SJSA1 (cell line): ENCODE data around the gene TPP2. TPM values are rescaled to one million over a fixed set of nuclear protein-coding genes. Genes with fewer than 3 reads are reported as not detected.

Source experiments
- DNase-seq, 2 experiments: peaks; one replicate each; pipeline ENCODE4 v3.0.0-alpha.2; 2015 to 2020; ENCODE audit warnings: low spot score in 2 of 2, low read depth in 1 of 2
- H3K27ac ChIP-seq: fragments of 250-450 bp; sonication (Bioruptor Pico); 2 replicates; pipeline ENCODE4 v1.5.1; 2020; ENCODE audit warnings: mild to moderate bottlenecking, moderate library complexity
- H3K27me3 ChIP-seq: fragments of 250-450 bp; sonication (Bioruptor Pico); replicated peaks from 2 replicates; pipeline ENCODE4 v1.5.1; 2020; ENCODE audit warnings: mild to moderate bottlenecking, moderate library complexity
- H3K36me3 ChIP-seq: fragments of 250-450 bp; sonication (Bioruptor Pico); 2 replicates; pipeline ENCODE4 v1.5.1; 2020; ENCODE audit warnings: mild to moderate bottlenecking
- H3K4me1 ChIP-seq: fragments of 250-450 bp; sonication (Bioruptor Pico); replicated peaks from 2 replicates; pipeline ENCODE4 v1.6.1; 2021; ENCODE audit warnings: mild to moderate bottlenecking
- H3K4me3 ChIP-seq: fragments of 250-450 bp; sonication (Bioruptor Pico); 2 replicates; pipeline ENCODE4 v1.5.1; 2020; ENCODE audit warnings: mild to moderate bottlenecking
- H3K9me3 ChIP-seq: fragments of 250-450 bp; sonication (Bioruptor Pico); replicated peaks from 2 replicates; pipeline ENCODE4 v1.5.1; 2020; ENCODE audit warnings: mild to moderate bottlenecking
- total RNA-seq: library from RNA; depleted of rRNA; stranded (reverse); fragments of >200 nt; shearing (Covaris generic); gene quantifications from 2 replicates; pipeline ENCODE4 v1.2.3, GENCODE V29; 2014; rRNA removed

The TPP2 gene
- total RNA-seq, result 52.9 and 84.5 TPM in 2 replicates

- Histone ChIP-seq H3K4me3 (peak within 1 kb of the TSS; percentile 70), H3K27me3 (no peaks in the 10 kb centered on the region), H3K4me1 (peaks cover 19% of the 10 kb centered on the region), H3K36me3 (no peaks in the 10 kb centered on the region), H3K9me3 (no peaks in the 10 kb centered on the region), H3K27ac (peak within 1 kb of the TSS; percentile 97)
- peak; percentile 94 to 98 for DNase-seq
Measured at GRCh38 chr13:102596147-102597028, at the start of gene TPP2. TSS of gene TPP2 (plus strand) at chr13:102596986. CDS start at chr13:102597039, 53 bp downstream.

GRCh38 chr13:102548811-102549210 is 48.0 kb upstream of the TPP2 start:
- no peak overlapping the region for H3K4me3 ChIP-seq
- no peaks in the 10 kb centered on the region for H3K36me3 ChIP-seq
- no peak for DNase-seq
- no peaks in the 10 kb centered on the region for H3K9me3 ChIP-seq
- H3K27me3 ChIP-seq, result no peaks in the 10 kb centered on the region
- H3K27ac ChIP-seq, result no peak overlapping the region
- no peaks in the 10 kb centered on the region for H3K4me1 ChIP-seq

DNA sequence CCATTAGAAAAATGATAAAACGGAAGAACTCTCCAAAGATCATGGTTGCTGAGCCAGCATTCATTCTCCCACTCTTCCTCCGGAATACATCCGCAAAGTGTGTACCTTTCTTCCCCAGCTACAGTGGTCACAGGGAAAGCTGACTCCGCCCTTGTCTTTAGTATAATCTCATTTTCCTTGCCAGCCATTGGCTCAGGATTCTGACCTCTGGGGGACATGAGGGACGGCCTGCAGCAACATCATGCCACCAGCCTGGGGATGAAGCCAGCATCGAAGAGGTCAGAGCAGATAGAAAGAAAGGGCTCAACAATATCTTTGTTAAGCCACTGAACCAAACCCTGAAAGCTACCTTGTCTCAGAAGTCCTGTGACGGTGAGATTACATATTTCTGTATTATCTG is 46.3 kb upstream of the TPP2 start:
- no peaks in the 10 kb centered on the region for H3K9me3 ChIP-seq
- H3K4me3 ChIP-seq, result no peak overlapping the region
- no peak overlapping the region for H3K27ac ChIP-seq
- H3K27me3 ChIP-seq, result no peaks in the 10 kb centered on the region; the same call in 1 of the 2 replicates
- H3K4me1 ChIP-seq, result no peaks in the 10 kb centered on the region
- H3K36me3 ChIP-seq, result no peaks in the 10 kb centered on the region
- no peak for DNase-seq

DNA sequence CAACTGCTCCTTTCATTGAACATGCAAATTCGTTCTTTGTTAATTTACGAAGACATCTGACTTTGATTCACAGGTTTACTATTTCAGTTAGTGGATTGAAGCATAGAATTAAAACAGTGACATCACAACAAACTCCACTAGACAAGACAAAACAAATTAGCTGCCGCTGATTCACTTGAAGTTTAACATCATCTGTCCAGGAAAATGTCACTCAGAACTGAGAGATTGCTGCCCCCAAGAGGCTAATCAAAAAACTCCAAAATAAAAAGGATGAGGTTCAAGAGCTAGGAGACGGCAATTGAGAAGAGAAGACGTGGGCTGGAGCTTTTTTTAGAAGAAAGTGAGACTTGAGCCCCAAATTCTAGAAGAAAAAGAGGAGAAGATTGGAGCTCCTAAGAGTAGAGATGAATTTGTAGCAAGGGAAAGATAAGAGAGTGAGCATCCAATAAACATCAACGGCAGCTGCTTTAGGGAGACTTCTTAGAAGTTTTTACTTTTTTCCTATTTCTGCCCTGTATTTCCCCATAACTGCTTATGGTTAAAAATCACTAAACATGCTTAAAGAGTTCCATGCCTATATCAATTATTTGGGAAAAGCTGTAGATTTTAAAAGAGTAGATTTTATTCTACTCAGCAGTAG is 40.8 kb upstream of the TPP2 start:
- peaks cover 3% of the 10 kb centered on the region; the same call in 1 of the 2 replicates for H3K27me3 ChIP-seq
- H3K9me3 ChIP-seq, result no peaks in the 10 kb centered on the region
- H3K36me3 ChIP-seq, result no peaks in the 10 kb centered on the region
- no peak overlapping the region for H3K27ac ChIP-seq
- peak in 1 of 2 experiments; percentile 19 for DNase-seq
- no peaks in the 10 kb centered on the region for H3K4me1 ChIP-seq
- H3K4me3 ChIP-seq, result no peak overlapping the region

- Histone ChIP-seq H3K27ac (no peak overlapping the region), H3K36me3 (no peaks in the 10 kb centered on the region), H3K27me3 (peaks cover 3% of the 10 kb centered on the region; the same call in 1 of the 2 replicates), H3K4me3 (no peak overlapping the region), H3K4me1 (no peaks in the 10 kb centered on the region), H3K9me3 (no peaks in the 10 kb centered on the region)
- DNase-seq, result no peak
Measured at GRCh38 chr13:102556806-102557205, 40.0 kb upstream of the TPP2 start.

- Histone ChIP-seq H3K4me3 (no peak overlapping the region), H3K36me3 (no peaks in the 10 kb centered on the region), H3K9me3 (no peaks in the 10 kb centered on the region), H3K27ac (no peak overlapping the region), H3K4me1 (no peaks in the 10 kb centered on the region), H3K27me3 (peaks cover 3% of the 10 kb centered on the region; the same call in 1 of the 2 replicates)
- no peak for DNase-seq
Measured at GRCh38 chr13:102558029-102558428, 38.8 kb upstream of the TPP2 start.

GRCh38 chr13:102561933-102562332 is 34.9 kb upstream of the TPP2 start:
- Histone ChIP-seq H3K27ac (no peak overlapping the region), H3K4me1 (no peaks in the 10 kb centered on the region), H3K9me3 (no peaks in the 10 kb centered on the region), H3K36me3 (no peaks in the 10 kb centered on the region), H3K27me3 (0 out of 2 replicates have a peak, but pooled peaks cover 5% of the 10 kb centered on the region), H3K4me3 (no peak overlapping the region)
- no peak for DNase-seq

DNA sequence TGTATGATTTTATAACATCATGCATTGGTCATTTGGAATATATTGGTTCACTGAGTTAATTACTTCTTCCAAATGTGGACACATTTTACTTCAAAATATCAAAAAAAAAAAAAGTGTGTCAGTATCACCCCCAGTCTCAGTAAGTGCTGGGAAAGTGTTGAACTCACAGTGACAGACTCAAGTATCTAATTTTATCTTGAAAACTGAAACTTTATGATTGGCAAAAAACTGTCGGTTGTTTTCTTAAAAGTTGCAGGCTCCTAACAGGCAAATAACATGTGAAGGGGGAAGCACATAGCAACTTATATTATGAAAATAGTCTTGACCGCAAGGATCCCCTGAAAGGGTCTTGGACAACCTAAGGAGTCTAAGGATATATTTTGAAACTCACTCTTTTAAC is 33.5 kb upstream of the TPP2 start:
- H3K4me1 ChIP-seq, result no peaks in the 10 kb centered on the region
- H3K9me3 ChIP-seq, result no peaks in the 10 kb centered on the region
- 0 out of 2 replicates have a peak, but pooled peaks cover 9% of the 10 kb centered on the region for H3K27me3 ChIP-seq
- no peaks in the 10 kb centered on the region for H3K36me3 ChIP-seq
- no peak overlapping the region for H3K27ac ChIP-seq
- no peak for DNase-seq
- H3K4me3 ChIP-seq, result no peak overlapping the region

GRCh38 chr13:102564564-102564963 is 32.2 kb upstream of the TPP2 start:
- Histone ChIP-seq H3K9me3 (no peaks in the 10 kb centered on the region), H3K36me3 (no peaks in the 10 kb centered on the region), H3K27ac (no peak overlapping the region), H3K4me1 (no peaks in the 10 kb centered on the region), H3K4me3 (no peak overlapping the region), H3K27me3 (0 out of 2 replicates have a peak, but pooled peaks cover 9% of the 10 kb centered on the region)
- DNase-seq, result no peak

DNA sequence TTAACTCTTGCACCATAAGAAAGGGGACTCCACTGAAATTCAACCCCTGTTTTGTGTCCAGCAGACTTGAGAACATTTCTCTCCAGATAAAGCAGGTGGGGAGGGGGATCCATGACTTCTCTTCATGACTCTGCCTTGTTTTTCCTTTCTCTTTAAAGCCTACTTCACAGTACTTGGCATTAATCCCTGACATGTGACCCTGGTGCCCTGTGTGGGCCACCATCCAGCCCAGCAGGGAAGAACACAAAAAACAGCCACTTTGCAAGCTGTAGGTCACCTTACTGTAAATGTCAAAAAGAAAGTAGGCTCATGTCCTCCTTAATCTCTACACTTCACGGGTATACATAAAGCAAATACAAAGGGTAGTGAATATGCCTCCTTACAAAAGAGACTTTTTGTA is 30.3 kb upstream of the TPP2 start:
- no peak for DNase-seq
- Histone ChIP-seq H3K27ac (no peak overlapping the region), H3K9me3 (no peaks in the 10 kb centered on the region), H3K36me3 (no peaks in the 10 kb centered on the region), H3K4me1 (no peaks in the 10 kb centered on the region), H3K27me3 (peaks cover 9% of the 10 kb centered on the region; the same call in 1 of the 2 replicates), H3K4me3 (no peak overlapping the region)

DNA sequence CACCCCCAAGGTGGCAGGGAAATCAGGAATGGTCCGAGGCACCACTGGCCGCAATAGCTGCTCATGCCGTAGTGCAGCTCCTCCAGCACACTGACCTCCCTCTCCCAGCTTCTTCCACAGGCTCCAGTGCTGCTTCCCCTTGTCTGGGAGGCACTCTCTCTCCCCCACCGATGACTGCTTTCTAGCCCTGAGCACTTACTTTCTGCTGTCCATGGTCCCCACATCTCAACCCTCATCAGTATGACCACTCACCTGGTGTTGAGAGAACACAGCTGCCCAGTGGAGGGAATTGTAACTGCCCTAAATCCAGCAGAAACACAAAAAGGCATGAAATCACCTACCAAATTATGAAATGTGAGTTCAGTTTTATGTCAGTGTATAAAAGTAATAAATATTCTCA is 28.9 kb upstream of the TPP2 start:
- no peak overlapping the region for H3K4me3 ChIP-seq
- no peak for DNase-seq
- peaks cover 18% of the 10 kb centered on the region; the same call in 1 of the 2 replicates for H3K27me3 ChIP-seq
- no peak overlapping the region for H3K27ac ChIP-seq
- H3K4me1 ChIP-seq, result no peaks in the 10 kb centered on the region
- H3K9me3 ChIP-seq, result no peaks in the 10 kb centered on the region
- H3K36me3 ChIP-seq, result no peaks in the 10 kb centered on the region

DNA sequence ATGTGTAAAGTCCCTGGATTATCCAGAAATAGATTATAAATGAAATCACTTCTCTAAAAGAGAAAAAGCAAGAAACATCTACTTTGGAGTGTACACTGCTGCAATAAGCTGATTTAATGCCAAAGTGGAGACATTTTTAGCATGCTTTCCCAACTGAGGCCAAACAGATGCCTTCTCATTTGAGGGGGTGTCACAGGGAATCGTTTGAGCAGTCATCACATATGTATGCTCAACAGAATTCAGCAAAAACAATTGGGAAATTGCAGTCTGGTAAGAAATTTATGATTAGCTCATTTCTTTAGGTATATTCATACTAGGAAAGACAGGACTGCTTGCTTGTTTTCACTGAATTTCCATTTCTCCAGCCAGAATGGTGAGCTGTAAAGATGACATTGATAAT is 27.3 kb upstream of the TPP2 start:
- Histone ChIP-seq H3K9me3 (no peaks in the 10 kb centered on the region), H3K27me3 (peaks cover 27% of the 10 kb centered on the region; the same call in 1 of the 2 replicates), H3K36me3 (no peaks in the 10 kb centered on the region), H3K4me1 (no peaks in the 10 kb centered on the region), H3K4me3 (no peak overlapping the region), H3K27ac (no peak overlapping the region)
- no peak for DNase-seq

- H3K36me3 ChIP-seq, result no peaks in the 10 kb centered on the region
- no peaks in the 10 kb centered on the region for H3K9me3 ChIP-seq
- H3K27ac ChIP-seq, result no peak overlapping the region
- DNase-seq, result no peak
- H3K4me1 ChIP-seq, result no peaks in the 10 kb centered on the region
- H3K27me3 ChIP-seq, result peaks cover 25% of the 10 kb centered on the region
- no peak overlapping the region for H3K4me3 ChIP-seq
Measured at GRCh38 chr13:102571075-102571474, 25.7 kb upstream of the TPP2 start.

- Histone ChIP-seq H3K9me3 (no peaks in the 10 kb centered on the region), H3K36me3 (no peaks in the 10 kb centered on the region), H3K27me3 (peaks cover 25% of the 10 kb centered on the region), H3K4me1 (no peaks in the 10 kb centered on the region), H3K4me3 (no peak overlapping the region), H3K27ac (no peak overlapping the region)
- DNase-seq, result no peak
Measured at GRCh38 chr13:102572323-102572722, 24.5 kb upstream of the TPP2 start.
